NCI-H524 (cell line): ENCODE results near the gene MKRN3.
A peak's percentile ranks its signal among the peaks of the same experiment; 100 is the strongest.

ENCODE experiments used
- DNase-seq, 2 experiments: peaks; one replicate each; lab custom pipeline; 2025; lab: John Stamatoyannopoulos, UW

The MKRN3 gene

GRCh38 chr15:23565395-23566070 lies at the start of gene MKRN3:
Gene MKRN3 (plus strand): TSS chr15:23565674. CDS start chr15:23565783, 109 bp downstream.
- DNase-seq = peak; percentile 90 to 98

GRCh38 chr15:23516866-23517265 lies 48.6 kb upstream of the MKRN3 start:
- DNase-seq = no peak

GRCh38 chr15:23518104-23518503 lies 47.4 kb upstream of the MKRN3 start:
- no peak for DNase-seq

DNA sequence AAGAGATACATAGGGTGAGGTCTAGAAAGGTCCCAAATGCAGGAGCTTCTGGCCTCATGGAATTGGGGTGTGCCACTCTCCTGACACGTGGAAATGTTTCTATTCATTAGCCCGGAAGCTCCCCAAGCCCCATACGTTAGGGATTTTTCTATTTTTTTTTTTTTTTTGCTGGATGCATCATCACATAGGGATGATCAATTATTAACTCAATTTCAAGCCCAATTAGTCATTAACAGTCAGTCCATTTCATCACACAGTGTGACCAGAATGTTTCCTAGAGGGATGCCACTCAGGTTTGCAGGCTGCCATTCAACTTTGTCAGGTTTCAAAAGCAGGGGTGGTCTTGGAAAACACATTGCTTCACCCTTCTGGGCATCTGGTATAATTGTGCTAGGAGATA lies 40.7 kb upstream of the MKRN3 start:
- peak in 1 of 2 experiments; percentile 38 for DNase-seq

GRCh38 chr15:23529891-23530290 lies 35.6 kb upstream of the MKRN3 start:
- DNase-seq = no peak

DNA sequence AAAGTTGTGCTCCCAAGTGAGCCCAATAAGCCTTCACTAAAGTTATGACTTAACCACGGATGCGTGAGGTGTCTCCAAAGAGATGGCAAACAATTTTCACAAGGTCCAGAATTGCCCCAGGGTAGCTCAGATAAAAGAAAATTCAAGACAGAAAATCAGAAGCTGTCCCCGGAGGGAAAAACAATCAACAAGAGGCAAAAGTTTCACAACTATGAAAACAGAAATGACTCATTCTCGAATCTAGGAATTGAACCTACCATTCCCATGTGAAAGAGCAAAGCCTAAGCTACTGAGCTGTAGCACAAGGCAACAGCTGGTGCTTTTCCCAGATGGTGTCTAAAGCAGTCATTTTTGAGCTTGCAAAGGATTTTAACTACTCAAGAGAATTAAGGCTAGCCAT lies 33.5 kb upstream of the MKRN3 start:
- peak; percentile 88 to 98 for DNase-seq

GRCh38 chr15:23536659-23537058 lies 28.8 kb upstream of the MKRN3 start:
- DNase-seq = peak; percentile 73 to 87

- DNase-seq = no peak
Measured at GRCh38 chr15:23538648-23539047, 26.8 kb upstream of the MKRN3 start.

- DNase-seq = no peak
Measured at GRCh38 chr15:23539892-23540291, 25.6 kb upstream of the MKRN3 start.

GRCh38 chr15:23546158-23546557 lies 19.3 kb upstream of the MKRN3 start:
- DNase-seq = no peak

- DNase-seq = no peak
Measured at GRCh38 chr15:23548071-23548470, 17.4 kb upstream of the MKRN3 start.

GRCh38 chr15:23561914-23562313 lies 3.6 kb upstream of the MKRN3 start:
- DNase-seq = no peak

DNA sequence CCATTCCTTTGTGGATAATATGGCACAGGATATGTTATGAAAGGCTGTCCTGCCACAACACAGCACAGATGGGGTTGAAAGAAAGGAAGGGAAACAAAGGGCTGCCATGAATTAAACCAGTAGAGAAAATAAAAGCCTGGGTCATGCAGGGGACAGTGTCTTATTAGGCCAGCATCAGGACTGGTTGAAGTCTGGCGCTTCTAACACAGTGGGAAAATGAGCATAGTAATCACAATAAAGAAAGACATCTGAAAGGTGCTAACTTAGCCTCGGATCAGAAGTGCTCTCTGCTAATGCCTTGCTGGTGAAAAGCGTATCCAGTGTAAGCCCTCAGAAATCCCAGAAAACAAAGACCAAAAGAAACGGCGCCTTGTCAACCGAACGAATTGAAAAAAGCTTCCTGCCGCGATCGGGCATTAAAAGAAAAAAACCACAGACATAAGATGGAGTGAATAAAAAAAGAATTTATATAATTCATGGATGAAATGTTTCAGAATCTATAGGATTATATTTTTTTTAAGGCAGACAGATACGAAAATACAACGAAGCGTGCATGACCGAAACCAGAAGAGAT lies 566 bp upstream of the MKRN3 start:
- peak; percentile 56 to 70 for DNase-seq

- DNase-seq = peak; percentile 93
Measured at GRCh38 chr15:23566071-23566554, 639 bp downstream of the MKRN3 start.

- DNase-seq = peak in 1 of 2 experiments; percentile 13
Measured at GRCh38 chr15:23566651-23567050, 1.2 kb downstream of the MKRN3 start.

- DNase-seq = peak; percentile 69 to 83
Measured at GRCh38 chr15:23567921-23568320, 2.4 kb downstream of the MKRN3 start.

DNA sequence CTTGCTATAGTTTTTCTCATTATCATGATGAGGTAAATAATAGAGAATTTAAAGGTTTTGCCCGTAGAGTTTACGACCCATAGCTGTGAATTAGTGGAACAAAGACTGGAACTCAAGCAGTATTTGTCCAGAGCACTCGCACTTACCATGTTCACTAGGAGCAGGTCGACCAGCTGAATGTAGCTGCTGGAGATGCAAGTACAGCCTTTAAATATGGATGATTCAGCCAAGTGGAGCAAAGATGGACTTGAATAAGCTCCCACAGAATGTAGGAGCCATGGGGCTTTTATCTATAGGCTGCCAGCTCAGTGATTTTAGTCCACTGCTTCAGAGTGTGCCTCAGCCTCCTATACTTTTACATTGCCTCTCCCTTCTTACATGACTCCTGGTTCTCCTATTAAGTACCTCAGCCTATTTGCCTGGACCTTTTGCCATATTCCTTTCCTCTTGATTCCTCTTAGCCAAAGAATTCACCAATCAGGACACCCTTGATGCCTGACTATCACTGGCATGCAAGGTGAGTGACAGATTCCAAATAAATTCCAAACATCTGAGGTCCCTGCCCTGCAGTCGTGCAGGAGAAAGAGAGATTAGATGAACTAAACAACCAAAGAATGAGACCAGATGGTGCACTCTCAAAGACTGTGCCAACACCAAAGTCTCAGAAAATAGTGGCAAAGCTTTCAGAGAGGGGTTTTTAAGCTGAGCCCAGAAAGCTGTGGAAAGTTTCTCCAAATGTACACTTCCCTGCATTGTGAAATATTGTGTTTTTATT lies 3.9 kb downstream of the MKRN3 start:
- peak; percentile 35 to 70 for DNase-seq

DNA sequence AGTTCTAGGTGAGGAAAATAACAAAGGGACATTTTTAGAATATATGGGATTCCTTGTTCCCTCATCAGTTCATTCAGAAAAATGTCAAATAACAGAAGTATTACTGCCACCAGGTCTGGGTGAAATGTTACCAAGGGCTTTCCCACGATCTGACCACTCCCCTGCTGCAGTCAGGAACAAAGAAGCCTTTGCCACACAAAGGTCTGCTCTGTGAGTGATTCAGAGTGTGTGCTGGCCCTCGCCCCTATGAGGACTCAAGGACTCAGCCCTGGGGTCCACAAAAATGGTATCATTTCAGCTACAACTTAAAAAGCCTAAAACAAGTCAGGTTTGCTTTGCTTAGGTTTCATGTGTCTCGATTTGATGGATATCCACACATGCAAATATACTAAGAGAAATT lies 5.0 kb downstream of the MKRN3 start:
- DNase-seq = no peak

GRCh38 chr15:23572844-23573243 lies 7.4 kb downstream of the MKRN3 start:
- DNase-seq = peak in 1 of 2 experiments; percentile 5

DNA sequence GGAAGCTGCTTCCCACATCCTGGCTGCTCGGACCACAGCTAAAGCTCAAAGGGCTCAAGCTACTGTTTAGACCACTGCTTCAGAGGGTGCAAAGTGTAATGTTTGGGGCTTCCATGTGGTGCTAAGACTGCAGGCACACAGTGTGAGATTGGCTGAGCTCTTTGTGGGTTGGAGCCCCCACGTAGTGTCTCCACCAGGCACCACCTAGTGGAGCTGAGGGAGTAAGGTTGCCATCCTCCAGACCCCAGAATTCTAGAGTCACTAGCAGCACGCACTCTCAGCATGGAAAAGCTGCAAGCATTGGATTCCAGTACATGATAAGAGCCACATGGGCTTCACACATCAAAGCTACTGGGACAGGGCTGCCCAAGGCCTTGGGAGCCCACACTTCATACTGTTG lies 9.3 kb downstream of the MKRN3 start:
- peak in 1 of 2 experiments; percentile 15 for DNase-seq

GRCh38 chr15:23576061-23576460 lies 10.6 kb downstream of the MKRN3 start:
- no peak for DNase-seq

GRCh38 chr15:23578521-23579150 lies 13.2 kb downstream of the MKRN3 start:
- DNase-seq = no peak
